Stimulated activated CD4-positive, alpha-beta T cell treated with anti-CD3 and anti-CD28 coated beads, TNF-alpha, amount 100 ng/mL, for 24 hours (primary cell): Measurements from ENCODE around the gene BOD1.

Experiments used
- DNase-seq, 3 experiments: peaks; one replicate each; pipeline ENCODE4 v3.0.0-alpha.2; 2020; ENCODE audit warnings: low read depth in 3 of 3

The BOD1 gene

DNA sequence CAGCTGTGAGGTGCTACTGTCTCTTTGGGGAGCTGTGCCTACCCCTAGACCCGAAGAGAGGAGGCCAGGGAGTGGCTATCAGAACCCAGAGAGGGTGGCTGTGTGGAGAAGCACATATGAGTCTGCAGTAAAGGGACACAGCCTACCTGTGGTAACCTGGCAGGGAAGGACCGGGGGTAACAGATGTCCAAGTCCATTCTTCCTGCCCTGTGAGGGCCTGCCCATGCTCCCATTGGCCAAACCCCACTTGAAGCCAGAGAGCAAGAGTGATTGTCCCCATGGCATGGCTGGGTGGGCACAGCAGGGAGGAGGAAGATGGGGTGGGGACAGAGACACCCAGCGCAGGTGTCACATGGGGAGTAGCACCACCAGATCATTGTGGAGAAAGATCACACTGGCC, 39.3 kb downstream of the BOD1 start:
- DNase-seq = no peak

DNA sequence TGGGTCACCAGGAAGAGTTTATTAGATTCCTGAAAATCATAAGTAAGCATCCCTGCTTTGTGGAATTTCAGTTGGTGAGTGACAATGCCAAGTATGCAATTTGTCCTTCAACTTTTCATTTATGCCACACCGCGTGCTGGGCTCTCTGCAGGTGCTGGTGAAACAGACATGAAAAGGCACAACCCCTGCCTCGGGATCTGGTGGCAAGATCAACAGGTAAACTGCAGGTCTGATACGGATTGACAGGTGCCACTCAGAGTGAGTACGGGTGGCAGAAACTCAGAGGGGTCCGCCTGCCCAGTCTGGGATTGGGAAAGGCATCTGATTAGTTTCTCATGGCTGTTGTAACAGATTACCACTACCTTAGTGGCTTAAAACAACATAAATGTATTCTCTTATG, 40.5 kb downstream of the BOD1 start:
- no peak for DNase-seq

DNA sequence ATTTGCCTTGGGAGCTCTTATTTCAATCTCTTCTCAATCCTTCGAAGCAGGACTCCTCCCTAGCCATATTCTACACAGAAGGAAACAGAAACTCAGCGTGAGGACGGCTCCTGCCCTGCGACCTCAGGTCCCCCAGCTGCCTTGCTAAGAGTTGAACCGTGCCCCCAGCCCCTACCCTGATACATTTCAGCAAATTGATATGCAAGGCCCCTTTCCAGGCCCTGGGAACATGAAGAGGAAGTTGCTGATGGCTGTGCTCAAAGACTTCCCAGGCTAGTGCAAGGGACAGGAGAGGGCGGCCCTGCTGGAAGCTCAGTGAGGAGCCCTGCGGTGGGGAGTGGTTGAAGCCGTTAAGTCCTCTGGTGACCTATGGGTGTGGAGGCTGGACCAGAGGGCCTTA, 41.5 kb downstream of the BOD1 start:
- DNase-seq = no peak

DNA sequence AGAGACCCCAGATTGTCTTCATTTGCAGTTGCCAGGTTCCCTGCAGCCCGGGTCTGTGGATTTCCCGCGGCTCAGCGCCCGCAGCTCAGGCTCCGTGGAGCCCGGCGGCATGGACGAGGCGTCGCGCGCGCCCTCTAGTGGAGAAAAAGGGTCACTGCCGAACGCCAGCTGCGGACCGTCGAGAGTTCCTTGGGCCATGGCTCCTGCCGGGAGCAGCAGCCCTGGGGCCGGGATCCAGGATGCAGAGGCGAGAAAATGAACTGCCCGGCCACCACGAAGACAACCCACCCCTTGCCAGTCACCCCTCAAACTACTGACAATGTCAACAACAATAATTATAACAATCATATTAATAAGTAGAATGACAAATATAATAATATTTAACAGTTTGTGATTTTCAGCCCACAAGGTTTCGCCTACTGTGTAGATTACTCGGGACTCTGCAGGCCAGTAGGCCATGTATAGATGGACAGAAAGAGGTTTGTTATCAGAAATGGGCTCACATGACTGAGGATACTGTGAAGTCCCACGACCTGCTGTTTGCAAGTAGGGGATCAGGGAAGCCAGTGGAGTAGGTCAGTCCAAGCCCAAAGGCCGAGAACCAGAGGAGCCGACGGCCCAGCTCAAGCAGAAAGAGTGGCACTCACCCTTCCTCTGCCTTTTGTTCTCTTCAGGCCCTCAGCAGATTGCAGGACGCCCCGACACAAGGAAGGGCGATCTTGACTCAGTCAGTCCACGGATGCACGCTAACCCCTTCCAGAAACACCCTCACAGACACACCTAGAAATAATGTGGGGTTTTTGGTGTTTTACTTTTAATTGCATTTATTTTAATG, 43.1 kb downstream of the BOD1 start:
- DNase-seq = peak; percentile 33 to 58 (median 40)

DNA sequence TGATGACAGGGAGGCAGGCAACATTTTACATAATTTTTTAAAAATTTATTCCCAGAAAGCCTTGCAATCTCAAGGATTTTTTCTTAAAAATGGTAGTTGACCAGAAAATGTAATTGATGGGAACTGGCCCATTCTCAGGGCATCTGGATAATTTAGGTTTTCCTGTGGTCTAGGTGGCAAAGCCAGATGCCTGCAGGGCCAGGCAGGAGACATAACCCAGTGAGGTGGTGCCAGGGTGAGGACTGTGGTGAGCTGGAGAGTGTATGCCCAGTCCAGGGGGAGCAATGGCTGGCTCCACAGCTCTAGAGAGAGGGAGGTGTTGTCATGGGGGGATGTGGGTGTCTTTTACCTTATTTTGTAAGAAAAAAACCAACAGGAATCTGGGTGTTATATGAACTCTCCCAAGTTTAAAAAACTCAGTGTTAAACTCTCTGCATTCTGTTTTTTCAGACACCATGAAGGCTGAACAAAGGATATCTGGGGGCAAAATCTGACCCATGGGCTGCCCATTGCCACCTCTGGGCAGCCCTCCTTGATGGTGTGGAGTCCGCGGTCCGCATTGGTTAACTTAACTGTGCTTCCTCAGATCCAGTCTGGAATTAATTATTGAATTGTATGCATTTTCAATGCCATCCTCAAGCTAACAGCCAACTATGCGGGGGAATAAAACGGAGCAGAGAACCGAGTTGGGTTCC, 43.9 kb downstream of the BOD1 start:
- DNase-seq = no peak

DNA sequence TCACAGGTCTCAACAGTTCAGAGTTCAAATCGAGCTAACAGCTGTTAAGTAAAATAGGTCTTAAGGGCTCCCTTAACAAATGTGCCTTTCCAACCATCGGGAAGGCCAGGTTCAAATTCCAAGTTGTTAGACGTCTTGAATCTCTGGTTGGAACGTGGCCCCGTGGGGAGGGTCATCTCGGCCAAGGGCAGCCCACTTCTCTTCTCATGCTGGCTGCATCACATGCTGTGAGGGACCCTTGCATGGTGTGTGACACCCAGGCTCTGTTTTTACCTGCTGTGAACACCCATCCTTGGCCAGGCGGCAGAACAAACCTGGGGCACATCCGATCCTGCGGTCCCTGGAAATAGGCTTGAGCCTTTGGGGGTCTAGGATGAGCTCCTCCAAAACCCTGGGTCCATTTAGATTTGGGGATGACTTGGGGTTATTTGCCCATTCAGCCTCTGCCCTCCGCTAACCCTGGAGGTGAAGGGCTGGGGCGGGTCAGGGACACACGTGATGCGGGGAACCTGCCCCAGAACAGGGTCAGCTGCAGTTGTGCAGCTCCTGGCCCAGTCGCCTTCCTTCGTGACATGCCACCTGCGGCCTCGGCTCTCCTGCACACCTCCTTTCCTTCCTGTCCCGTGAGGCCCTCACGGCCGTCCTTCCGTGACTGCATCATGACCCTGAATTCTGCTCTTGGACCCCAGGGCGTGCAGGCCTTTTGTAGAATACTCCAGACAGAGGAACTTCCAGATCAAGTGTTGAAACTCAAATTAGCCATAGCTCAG, 45.9 kb downstream of the BOD1 start:
- DNase-seq = no peak

DNA sequence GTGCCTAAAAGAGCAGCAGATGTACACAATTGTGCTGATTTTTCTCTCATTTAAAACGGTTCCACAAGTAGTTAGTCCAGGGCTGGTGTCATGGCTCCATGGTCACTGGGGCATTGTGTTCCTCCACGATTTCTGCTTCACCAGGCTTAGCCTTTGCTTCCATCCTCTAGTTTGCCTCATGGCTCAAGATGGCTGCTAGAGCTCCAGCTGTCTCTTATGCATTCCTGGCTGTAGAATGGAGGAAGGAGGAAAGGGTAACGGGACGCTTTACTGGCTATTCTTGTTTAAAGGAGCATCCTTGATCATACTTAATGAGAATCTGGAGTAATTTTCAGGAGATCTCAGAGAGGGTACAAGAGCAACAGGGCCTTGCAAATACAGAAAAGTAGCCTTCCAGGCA, 47.7 kb downstream of the BOD1 start:
- DNase-seq = no peak

DNA sequence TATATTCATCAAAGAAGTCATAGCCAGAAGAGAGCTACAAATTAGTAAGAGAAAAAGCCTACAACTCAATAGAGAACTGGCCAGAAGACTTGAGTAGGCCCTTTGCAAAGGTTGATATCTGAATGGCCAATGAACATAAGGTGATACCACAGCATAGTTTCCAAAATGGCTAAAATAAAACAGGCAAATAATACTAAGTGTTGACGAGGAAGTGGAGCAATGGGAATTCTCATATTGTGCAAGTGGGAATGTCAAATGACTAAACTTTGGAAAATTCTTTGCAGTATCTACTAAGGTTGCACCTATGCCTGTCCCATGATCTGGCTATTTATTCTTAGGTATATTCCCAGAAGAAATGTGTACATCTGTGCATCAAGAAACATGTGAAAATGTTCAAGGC, 48.3 kb downstream of the BOD1 start:
- DNase-seq = no peak

DNA sequence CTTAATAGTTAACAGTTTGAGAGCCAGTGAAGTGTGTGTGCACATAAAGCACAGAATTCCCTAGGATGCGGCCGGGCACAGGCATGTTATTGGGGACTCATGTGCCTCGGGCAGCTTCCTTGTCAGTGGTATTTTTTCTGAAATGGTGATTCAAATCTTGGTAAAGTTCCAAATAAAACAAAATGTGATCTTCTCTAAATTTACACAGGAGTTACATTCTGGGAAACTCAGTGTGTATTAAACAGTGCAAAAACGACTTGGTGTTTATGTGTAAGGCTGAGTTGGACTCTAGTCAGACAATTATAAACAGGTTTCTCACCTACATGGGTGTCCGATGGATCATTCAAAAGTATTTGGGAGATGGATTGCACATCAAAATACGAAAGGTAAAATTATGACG, 48.9 kb downstream of the BOD1 start:
- DNase-seq = no peak

DNA sequence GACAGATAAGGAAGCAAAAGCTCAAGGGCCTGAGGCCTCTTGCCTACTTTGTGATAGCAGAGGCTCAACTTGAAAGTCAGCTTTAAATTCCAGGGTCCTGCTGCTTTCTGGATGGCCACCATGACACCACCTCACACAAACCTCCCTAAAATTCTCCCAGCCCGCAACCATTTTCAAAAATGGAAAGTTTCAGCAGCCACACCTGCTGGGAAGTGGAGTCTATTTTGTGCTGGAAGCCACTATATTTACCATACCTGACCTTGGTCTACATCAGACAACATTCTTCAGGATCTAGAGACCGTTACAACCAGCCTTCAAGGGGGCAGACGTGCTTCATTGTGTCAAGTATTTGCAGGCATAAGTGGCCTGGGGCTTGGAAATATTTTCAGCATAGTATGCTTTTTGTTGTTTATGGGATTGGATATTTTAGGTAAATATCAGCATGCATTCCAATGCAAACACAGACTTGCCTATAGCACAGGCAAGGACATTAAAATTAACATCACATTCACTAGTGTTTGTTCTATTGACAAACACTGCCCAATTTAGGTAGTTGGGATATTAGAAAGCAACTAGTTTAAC, 50.9 kb downstream of the BOD1 start:
- DNase-seq = no peak

DNA sequence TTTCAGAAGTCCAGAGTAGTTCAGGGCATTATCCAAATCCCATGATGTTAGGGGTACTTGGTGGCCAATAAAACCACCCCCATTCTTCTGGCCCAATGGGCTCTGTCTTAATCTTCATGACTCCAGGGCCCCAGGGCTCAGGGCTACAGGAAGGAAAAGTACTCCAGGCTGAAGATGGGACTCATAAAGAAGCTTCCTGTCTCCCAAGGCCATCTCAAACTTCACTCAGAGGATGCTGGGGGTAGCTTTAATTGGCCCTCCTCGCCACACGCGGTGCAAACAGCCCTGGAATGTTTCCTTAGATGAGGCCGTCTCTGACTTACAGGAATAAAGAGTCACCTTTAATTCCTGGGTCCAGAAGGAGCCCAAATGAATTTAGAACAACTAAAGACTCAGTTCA, 52.3 kb downstream of the BOD1 start:
- DNase-seq = no peak

DNA sequence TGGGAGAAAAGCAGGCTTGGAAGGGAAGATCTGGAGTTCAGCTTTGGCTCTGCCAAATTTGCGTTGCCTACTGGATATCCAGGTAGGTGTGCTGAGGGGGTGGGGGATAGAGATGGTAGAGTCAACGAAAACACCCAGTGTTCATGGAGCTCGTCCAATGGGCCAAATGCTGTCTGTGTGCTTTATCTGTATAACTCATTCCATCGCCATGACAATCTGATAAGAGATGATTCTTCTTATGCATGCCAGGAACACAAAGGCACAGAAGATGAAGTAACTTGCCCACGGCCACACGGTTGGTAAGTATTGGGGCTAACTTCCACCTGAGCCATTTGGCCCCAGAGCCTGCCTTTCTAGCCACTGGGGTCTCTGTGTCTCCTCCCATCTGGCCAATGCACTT, 53.2 kb downstream of the BOD1 start:
- no peak for DNase-seq

DNA sequence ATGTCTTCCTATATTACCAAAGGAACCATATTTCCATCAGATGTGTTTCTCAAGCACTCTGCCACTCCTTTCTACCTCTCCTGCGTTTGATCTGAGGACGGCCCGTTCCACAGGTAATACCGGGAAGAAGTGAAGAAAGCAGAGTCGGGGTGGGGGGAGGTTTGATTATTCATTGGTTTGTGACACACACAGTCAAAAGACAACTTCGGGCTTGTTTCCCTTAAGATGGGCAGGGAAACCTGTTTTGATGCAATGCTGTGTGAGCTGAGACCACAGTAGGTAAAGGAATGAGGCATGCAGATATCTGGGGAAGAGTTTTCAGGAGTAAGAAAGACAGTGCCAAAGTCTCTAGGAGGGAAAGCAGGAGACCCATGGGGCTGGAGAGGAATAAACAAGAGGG, 54.0 kb downstream of the BOD1 start:
- no peak for DNase-seq
